Stimulated activated CD8-positive, alpha-beta memory T cell treated with anti-CD3 and anti-CD28 coated beads, Interleukin-7, amount 100 ng/mL, for 48 hours (primary cell): ENCODE measurements around the gene BOC.

Source experiments
- DNase-seq, 2 donors: peaks; one replicate each; pipeline ENCODE4 v3.0.0-alpha.2; 2020; ENCODE audit warnings: low read depth in 1 of 2; ENCODE audit errors: extremely low read depth in 1 of 2

BOC gene

DNA sequence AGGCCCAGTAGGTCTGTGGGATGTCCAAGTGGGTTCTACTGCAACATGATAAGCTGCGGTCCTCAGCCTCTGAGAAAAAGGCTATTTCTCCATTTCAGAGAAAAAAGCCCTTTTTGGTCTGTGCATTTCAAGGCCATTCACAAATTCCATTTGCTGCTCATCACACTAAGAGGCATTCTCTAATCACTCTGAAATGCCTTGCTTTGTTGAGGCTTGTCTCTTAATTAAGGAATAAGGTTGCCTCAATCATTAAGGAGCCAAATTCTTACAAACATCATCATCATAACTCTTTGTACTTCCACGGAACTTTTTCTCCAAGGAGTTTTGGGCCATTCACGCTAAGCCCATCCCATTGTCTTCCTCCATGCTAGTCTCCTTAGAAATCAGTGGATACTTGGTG, 74.4 kb downstream of the BOC start:
- no peak for DNase-seq

DNA sequence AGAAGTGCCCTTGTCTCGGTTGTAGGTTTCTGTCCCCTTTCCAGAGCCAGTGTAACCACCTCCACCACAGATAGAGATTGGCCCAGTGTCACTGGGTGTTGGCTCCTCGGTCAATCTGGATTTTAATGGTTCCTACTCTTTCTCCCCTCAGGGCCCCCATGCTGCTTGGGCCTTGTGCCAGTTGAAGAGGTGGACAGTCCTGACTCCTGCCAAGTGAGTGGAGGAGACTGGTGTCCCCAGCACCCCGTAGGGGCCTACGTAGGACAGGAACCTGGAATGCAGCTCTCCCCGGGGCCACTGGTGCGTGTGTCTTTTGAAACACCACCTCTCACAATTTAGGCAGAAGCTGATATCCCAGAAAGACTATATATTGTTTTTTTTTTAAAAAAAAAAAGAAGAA, 75.2 kb downstream of the BOC start:
- no peak for DNase-seq

DNA sequence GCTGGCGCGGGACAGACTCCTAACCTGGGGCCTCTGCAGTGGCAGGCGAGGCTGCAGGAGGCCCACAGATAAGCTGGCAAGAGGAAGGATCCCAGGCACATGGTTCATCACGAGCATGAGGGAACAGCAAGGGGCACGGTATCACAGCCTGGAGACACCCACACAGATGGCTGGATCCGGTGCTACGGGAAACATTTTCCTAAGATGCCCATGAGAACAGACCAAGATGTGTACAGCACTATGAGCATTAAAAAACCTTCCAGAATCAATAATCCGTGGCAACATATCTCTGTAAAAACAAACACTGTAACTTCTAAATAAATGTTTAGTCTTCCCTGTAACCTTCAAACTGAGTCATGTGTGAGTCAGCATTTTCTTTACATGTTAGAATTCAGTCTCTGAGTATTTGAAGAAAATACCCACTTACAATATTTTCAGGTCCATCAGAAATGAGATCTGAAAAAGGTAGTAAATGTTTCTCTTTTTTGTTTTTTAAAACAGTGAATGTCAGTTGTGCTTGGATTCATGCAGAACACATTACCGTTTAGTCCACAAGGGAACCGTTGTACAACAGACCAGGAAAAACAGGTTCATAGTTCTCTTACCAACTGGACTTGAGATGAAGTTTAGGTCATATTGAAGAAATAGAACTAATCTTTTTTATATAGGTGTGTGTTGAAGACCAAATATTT, 75.9 kb downstream of the BOC start:
- no peak for DNase-seq

DNA sequence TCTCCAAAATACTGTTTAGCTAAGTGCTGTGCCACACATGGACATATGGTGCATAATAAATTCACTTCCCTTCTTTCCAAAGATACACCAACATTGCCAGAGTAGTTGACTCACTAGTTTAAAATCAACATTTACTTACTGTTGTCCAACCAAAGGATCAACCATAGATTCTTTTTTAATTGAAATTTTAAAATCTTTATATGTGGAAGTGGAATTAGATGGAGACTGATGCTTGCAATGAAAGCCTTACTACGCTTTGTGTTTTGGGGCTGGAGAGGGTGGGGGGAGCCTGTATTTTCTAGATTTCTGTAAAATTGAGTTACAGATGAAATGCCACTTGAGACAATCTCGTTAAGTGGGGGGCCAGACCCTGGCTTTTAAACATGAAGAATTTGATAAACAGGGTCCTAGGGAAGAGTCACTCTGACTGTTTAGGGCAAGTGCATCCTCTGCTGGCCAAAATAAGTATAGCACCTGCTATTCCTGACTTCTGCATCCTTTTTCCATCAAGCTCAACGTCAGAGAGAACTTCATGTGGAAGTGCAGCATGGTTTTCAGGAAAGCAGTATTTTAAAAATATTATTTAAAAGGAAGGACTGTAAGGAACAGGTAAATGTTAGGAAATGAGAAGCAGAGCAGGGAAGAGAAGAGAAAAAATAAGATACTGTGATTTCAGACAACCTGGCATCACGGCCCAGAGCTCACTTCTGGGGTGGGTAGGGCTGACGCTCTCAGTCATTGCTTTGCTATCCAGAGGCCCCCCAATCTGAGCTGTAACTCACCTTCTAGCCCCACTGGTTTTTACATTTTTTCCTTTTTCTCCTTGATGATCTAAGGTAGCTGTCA, 76.7 kb downstream of the BOC start:
- no peak for DNase-seq

DNA sequence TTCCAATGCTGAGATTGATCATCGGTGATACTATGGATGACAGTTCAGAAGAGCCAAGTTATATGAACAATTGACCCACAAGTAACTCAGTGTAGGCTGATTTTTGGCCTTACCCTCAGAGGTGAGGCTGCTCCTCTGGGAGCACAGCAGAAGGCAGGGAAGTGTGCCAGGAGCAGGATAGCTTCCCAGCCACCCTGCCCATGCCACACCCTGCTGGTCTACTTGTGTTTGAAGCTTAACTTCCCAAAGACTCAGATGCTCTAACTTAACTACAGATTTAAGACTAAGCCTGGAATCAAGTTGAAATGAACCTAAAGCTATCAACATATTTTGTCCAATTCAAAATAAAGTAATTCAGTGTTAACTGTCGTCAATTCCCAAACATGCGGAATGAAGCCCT, 77.5 kb downstream of the BOC start:
- no peak for DNase-seq

DNA sequence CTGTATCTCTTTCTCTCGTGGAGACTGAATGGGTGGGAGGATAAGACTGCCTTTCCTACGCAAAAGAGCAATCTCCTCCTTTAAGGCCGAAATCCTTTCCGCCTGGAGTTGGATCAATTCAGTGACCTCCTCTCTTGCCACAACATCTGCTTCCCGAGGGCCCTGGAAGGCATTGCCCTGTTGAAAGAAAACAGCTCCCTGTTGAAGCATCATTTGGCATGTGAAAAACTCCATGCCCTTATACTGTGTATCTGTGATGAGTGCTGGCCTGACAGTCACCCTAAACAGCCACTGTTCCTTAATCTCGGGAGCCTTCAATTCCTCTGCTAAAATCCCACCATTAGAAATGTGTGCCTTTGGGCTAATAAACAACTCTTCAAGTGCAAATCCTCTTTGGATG, 80.2 kb downstream of the BOC start:
- no peak for DNase-seq

DNA sequence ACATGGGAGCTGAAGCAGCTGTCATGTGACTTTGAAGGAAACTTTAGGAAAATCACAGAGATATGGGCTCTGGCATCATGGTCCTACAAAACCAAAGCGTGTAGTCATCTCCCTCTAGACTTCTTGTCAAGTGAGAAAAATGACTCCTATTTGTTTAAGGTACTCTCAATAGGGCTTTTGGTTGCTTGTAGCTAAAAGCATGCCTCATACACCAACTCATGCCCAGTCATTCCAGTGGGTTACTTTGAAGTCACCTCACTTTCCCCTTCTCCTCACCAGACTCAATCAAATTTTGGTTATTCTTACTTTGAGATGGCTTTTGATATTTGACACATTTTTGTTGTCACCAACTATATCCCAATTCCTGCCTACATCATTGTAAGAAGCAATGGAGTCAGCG, 81.6 kb downstream of the BOC start:
- no peak for DNase-seq

DNA sequence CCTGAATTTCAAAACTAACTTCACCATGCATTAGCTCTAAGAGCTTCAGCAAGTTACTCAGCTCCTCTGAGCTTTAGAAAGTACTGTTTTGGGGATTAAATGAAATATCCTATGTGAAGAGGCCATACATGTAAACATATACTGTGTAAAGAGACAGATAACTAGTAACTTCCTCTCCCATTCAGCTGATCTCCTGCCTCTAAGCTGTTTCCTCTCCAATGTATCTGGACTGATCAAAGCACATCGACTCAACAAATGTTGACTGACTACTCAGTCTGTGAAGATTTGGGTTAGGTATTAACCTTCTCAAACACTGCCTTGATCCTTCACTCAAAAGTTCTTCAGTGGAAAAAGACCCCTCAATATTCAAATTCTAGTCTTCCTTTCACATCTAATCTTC, 82.0 kb downstream of the BOC start:
- DNase-seq, result no peak

DNA sequence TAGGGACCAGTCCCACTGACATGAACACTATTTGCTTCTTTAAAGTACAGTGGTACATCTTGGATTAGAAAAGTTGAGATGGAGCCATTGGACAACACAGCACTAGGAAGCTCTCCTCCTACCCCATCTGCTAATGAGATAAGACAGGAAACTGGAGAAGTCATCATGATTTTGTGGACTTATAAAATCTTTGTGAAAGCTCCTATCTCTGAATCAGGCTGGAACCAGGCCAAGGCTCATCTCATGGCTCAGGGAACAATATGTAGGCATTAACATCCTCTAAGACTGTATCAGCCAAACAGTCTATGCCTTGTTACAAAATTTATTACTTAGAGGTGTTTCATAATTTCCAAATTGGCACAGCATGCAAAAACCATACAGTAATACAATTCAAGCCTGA, 84.1 kb downstream of the BOC start:
- DNase-seq, result no peak

DNA sequence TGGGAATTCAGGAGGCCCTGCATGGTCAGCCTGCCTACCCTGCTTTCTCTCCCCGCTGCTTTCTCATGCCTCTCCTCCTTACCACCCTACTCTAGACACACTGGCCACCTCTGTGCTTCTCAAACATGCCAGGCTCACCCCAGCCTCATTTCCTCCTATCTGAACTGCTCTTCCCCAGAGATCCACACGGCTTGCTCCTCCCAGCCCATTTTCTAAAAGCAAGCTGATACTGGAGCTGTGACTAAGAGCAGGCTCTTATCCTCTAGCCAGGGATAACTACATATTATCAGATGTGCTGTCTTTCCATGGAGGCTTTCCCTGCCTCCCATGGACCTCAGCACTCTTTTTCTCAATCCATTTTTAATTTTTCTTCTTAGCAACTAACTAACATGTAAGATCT, 85.9 kb downstream of the BOC start:
- DNase-seq, result no peak

DNA sequence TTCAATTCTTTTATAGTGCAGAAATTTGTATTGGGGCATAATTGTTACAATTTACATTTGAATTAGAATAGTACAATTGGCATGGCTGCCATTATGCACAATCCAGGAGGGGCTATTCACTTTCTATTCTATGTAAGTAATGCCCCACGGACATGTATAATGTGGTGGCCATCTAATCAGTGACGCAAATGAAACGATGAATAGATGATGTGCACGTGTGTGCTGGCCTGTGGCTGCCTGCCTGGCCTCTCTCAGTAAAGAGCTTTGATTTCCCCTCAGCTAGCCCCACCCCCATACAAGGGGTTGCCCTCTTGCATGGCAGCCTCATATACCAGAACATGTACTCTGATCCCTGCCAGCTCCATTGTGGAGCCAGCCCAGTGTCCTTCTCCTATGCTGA, 86.5 kb downstream of the BOC start:
- DNase-seq, result no peak

DNA sequence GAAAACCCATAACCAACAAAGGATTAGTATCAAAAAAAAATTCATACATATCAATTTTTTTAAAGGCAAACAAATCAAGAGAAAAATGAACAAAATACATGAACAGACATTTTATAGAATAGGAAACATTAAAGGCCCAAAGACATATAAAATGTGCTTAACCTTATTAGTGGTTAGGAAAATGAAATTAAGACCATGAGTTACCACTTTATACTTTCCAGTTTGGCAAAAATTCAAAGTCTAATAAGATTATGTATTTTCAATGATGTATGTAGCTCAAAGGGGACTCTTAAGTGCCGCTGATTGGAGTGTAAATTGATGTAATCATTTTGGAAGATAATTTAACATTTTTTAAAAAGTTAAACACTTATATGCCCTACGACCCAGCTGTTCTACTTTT, 89.2 kb downstream of the BOC start:
- no peak for DNase-seq

DNA sequence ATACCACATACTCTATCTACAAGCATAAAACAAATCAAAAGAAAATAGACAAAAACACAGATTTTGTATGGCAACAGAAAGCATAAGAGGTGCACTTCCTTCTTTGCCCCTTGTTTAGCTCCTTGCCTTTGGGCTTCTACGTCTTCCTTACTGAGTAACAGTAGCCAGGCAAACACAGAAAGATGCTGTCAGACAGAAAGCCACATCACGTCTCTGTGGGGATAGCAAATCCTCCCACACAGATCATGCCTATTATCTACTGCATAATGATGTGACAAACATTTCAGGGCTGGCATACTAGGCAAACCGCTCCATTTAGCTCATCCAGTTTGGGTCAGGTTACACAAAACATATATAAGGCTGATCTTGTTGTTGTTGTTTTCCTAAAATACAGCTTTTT, 92.7 kb downstream of the BOC start:
- DNase-seq, result no peak

DNA sequence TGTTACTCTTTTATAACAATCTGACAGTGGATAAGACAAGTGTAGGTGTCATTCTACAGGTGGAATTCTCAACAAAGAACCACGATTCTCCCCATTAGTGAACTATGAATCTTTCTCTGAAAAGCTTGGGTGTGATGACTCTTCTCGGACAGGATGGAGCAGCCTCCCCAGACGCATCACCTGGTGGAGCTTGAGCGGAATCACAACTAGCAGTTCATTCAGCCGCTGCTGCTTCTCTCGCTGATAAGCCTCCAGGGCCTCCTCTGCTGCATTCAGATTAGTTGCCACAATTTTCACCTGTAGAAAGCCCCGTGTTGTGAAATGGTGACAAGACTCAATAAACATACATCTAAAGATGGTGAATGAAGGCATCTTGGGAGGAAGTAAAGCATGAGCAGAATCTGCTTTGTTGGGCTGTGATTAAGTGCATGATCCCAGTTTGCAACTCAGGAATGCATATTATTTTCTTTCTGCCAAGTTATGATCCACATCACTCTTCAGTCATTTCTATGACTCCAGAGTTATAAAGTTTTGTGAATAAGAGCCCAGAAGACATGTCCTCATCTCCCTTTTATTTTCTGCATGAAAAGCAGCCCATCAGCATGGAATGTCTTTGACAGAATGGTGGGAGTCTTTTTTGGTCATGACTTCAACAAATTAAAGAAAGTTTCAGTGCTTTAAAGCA, 93.6 kb downstream of the BOC start:
- DNase-seq, result no peak

DNA sequence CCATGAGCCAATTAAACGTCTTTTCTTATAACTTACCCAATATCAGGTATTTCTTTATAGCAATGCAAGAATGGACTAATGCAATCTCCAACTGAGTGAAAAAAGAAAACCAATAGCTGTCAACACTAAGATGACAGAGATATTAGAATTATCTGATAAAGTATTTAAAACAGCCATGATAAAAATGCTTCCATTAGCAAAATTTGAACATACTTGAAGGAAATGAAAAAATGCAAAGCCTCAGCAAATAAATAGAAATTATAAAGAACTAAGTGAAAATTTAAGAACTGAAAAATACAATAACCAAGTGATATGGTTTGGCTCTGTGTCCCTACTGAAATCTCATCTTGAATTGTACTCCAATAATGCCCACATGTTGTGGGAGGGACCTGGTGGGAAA, 99.6 kb downstream of the BOC start:
- DNase-seq, result no peak

DNA sequence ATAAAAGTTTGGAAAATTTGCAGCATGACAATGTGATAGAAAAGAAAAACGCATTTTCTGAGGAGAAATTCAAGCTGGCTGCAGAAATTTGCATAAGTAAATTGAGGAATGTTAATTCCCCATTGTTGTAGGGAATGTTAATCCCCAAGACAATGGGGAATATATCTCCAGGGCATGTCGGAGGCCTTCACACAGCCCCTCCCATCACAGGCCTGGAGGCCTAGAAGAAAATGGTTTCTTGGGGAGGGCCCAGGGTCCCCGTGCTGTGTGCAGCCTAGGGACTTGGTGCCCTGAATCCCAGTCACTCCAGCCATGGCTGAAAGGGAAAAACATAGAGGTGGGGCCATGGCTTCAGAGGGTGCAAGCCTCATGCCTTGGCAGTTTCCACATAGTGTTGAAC, 101.1 kb downstream of the BOC start:
- DNase-seq, result no peak

DNA sequence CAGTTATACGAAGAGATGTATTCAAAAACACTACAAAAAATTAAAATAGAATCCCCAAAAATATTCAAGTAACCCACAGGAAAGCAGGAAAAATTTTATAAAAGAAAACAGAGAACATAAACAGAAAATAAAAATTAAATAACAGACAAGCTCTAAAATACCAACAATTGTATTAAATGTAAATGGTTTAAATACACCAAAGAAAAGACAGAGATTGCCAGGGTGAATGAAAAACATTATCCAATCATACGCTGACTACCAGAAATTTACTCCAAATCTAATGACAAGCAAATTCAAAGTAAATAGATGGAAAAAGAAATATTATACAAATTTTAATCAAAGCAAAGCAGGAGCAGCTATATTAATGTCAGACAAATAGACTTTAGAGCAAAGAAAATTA, 103.6 kb downstream of the BOC start:
- no peak for DNase-seq

DNA sequence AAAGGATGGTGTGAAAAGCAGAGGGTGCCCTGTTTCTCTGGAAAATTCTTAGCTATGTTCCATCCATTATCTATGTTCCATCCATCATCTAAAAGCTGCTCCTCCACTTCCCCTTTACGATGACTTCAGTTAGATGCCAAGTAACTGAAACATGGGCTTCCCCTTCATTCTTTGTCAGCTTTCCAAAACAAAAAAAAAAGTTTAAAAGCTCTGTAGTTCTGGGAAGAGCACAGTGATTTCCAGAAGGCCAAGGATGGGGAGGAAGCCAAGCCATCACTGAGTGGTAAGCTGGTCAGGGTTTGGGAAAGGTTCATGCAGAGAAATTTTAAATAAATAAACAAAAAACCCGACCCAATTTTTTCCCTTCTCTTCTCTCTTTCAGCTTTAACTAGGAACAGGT, 118.4 kb downstream of the BOC start:
- no peak for DNase-seq

DNA sequence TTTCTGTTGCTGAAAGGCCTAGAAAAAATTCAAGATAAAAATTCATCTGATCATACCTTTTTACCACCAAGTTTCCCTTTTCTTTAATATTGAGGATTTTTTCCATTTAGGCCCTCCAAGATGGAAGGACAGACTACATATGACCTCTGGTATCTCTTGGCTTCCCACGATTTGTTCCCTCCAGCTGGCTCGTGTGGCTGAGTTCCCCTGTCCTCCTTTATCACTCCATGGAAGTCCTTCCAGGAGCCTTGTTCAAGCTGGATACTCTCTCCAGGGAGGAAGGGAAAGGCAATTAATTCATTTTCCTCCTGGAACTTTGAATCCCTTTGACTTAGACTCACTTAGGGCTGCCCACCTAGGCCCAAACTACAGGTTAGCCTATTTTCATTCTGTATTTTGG, 119.4 kb downstream of the BOC start:
- DNase-seq, result no peak

DNA sequence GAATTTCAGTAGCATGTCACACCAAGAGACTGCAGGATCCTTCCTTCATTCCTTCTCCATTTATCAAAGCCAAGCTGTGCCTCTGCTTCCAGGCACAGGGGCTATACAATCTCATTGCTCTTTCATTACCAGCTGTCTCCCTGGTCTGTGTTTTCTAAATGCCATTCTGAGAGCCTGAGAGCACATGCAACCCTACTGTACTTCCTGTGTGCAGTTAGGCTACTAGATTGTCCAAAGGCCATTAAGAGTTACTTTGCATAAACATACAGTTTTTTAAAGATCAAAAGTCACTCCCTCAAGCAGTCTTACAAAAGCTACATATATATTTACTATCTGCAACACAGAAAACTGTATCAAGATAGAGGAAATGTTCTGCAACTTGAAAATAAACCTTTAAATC, 119.8 kb downstream of the BOC start:
- DNase-seq, result no peak
